ENCODE measurements around the gene ATP23. TPM values are rescaled to one million over a fixed set of nuclear protein-coding genes. Genes with fewer than 3 reads are reported as not detected.

The ATP23 gene
- total RNA-seq, 1 experiment from 2014 or later = 6.1 TPM

DNA sequence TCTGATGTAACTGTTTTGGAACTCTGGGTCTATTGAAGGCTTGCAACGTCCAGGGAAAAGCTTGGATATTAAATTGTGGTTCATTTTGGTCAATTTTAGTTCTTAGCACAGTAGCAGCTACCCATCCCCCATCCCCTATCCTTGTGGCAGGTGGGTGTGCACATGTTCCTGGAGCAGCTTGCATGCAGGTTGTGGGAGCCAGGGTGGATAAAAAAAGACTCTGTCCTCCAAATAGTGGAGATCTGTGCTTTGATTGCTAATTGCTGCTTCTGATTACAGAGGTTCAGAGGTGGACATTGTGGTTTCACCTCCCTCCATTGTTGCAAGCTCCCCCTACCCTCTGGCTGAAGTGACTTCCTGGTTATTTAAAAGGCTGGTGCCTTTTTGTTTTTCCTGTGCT lies 23.1 kb downstream of the ATP23 start:
- DNase-seq (ENCODE audit: low spot score) (no peak), ATAC-seq (no peak)
- ChIA-PET POLR2A (no interaction called here), CTCF (no interaction called here)
- Mint-ChIP-seq H3K27me3 (ENCODE audit: low read depth) (peaks cover 4% of the 10 kb centered on the region; the same call in 1 of the 2 replicates), H3K4me3 (no peak overlapping the region), H3K9me3 (peaks cover 56% of the 10 kb centered on the region), H3K4me1 (no peaks in the 10 kb centered on the region), H3K36me3 (peaks cover 9% of the 10 kb centered on the region), H3K27ac (no peak overlapping the region)
- TF ChIP-seq E2F1 (CRISPR knock-in tag; IDR thresholded peaks at IDR 0.05) (no peak), ZNF317 (CRISPR knock-in tag; IDR thresholded peaks at IDR 0.05; ENCODE audit: borderline replicate concordance, low read depth) (no peak), ESRRA (CRISPR knock-in tag; IDR thresholded peaks at IDR 0.05; ENCODE audit: borderline replicate concordance) (no peak), JAZF1 (CRISPR knock-in tag; IDR thresholded peaks at IDR 0.05) (no peak), NFE2L1 (CRISPR knock-in tag; IDR thresholded peaks at IDR 0.05) (no peak), PREB (CRISPR knock-in tag; IDR thresholded peaks at IDR 0.05; ENCODE audit: borderline replicate concordance) (no peak), ZNF423 (CRISPR knock-in tag; IDR thresholded peaks at IDR 0.05) (no peak), RELA (CRISPR knock-in tag; IDR thresholded peaks at IDR 0.05; ENCODE audit: borderline replicate concordance) (no peak), IRF1 (CRISPR knock-in tag; IDR thresholded peaks at IDR 0.05) (no peak), ERG (CRISPR knock-in tag; IDR thresholded peaks at IDR 0.05) (no peak), CREB1 (CRISPR knock-in tag; IDR thresholded peaks at IDR 0.05) (no peak), MAX (CRISPR knock-in tag; IDR thresholded peaks at IDR 0.05) (no peak), NFYB (CRISPR knock-in tag; conservative IDR thresholded peaks at IDR 0.05; ENCODE audit: low read depth) (no peak), OVOL2 (CRISPR knock-in tag; IDR thresholded peaks at IDR 0.05; ENCODE audit: borderline replicate concordance) (no peak)

- H3K27ac Mint-ChIP-seq = no peak overlapping the region
- H3K27me3 Mint-ChIP-seq (ENCODE audit: low read depth) = peaks cover 4% of the 10 kb centered on the region; the same call in 1 of the 2 replicates
- peaks cover 3% of the 10 kb centered on the region; the same call in 1 of the 2 replicates for H3K36me3 Mint-ChIP-seq
- CTCF ChIA-PET = interaction anchor here (1.0 kb wide), 1 partner anchor 162 kb away, joined by 3 read pairs; no protein-coding TSS in a partner anchor
- DNase-seq (ENCODE audit: low spot score) = no peak
- no peak for TF ChIP-seq ZNF281 (CRISPR knock-in tag; IDR thresholded peaks at IDR 0.05)
- TF ChIP-seq E2F1 (CRISPR knock-in tag; IDR thresholded peaks at IDR 0.05) = no peak
- no peak for TF ChIP-seq TEAD1 (CRISPR knock-in tag; IDR thresholded peaks at IDR 0.05)
- TF ChIP-seq, protein P1, sequence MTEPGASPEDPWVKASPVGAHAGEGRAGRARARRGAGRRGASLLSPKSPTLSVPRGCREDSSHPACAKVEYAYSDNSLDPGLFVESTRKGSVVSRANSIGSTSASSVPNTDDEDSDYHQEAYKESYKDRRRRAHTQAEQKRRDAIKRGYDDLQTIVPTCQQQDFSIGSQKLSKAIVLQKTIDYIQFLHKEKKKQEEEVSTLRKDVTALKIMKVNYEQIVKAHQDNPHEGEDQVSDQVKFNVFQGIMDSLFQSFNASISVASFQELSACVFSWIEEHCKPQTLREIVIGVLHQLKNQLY (CRISPR knock-in tag; IDR thresholded peaks at IDR 0.05) = no peak
- no peaks in the 10 kb centered on the region for H3K4me1 Mint-ChIP-seq
- H3K4me3 Mint-ChIP-seq = no peak overlapping the region
- peaks cover 52% of the 10 kb centered on the region for H3K9me3 Mint-ChIP-seq
- POLR2A ChIA-PET = no interaction called here
- no peak for ATAC-seq
Measured at GRCh38 chr12:57965766-57966165, 24.4 kb downstream of the ATP23 start.

Data from WTC11 (cell line).